Tibial artery (tissue), 4 donors: ENCODE data around the gene ROBO1.

Source experiments
- DNase-seq, 2 donors: peaks; one replicate each; pipeline ENCODE4 v3.0.0-alpha.2; 2019
- H3K27ac ChIP-seq, 2 donors: fragments of 200-600 bp; sonication (generic) in 1 of 2; 1 replicate in 1 of 2; 2 replicates in 1 of 2; pipeline ENCODE4 v1.5.1; 2018 to 2019; ENCODE audit warnings: mild to moderate bottlenecking in 1 of 2
- H3K27me3 ChIP-seq, 2 donors: fragments of 200-600 bp; sonication (generic) in 1 of 2; one replicate each; pipeline versions ENCODE4 v1.5.1 to v1.6.0; 2016 to 2019
- H3K36me3 ChIP-seq, 3 donors: fragments of 200-600 bp; sonication (generic) in 2 of 3; one replicate each; pipeline ENCODE4 v1.5.1; 2016 to 2019; ENCODE audit warnings: mild to moderate bottlenecking in 2 of 3
- H3K4me1 ChIP-seq, 4 donors: fragments of 200-600 bp; sonication (generic) in 2 of 4; 1 replicate in 3 of 4; 2 replicates in 1 of 4; pipeline ENCODE4 v1.5.1; 2016 to 2019
- H3K4me3 ChIP-seq, 2 donors: fragments of 200-600 bp; sonication (generic) in 1 of 2; 1 replicate in 1 of 2; 2 replicates in 1 of 2; pipeline ENCODE4 v1.5.1; 2018 to 2019; ENCODE audit warnings: mild to moderate bottlenecking in 2 of 2
- H3K9me3 ChIP-seq, 3 donors: fragments of 200-600 bp; sonication (generic) in 1 of 3; one replicate each; pipeline ENCODE4 v1.5.1; 2016 to 2019
- CTCF ChIP-seq, 2 experiments: fragments of 200-600 bp in 1 of 2; fragments of 450-650 bp in 1 of 2; IDR thresholded peaks; one replicate each; pipeline ENCODE4 v1.5.1; 2017 to 2019; ENCODE audit warnings: antibody characterized with exemption in 2 of 2, mild to moderate bottlenecking in 1 of 2, moderate library complexity in 1 of 2
- intact Hi-C: fragments of 100-400 bp; cut with DNase I; formaldehyde crosslinking; loops from one replicate; pipeline ENCODE4 v1.15.0; 2023; ENCODE audit warnings: low total_unique reads

ROBO1 gene

GRCh38 chr3:79368403-79368802 is 399.4 kb downstream of the ROBO1 start:
- no peak overlapping the region for H3K4me3 ChIP-seq
- no peak for TF ChIP-seq CTCF (IDR thresholded peaks at IDR 0.05)
- no peaks in the 10 kb centered on the region for H3K9me3 ChIP-seq
- no peaks in the 10 kb centered on the region for H3K27me3 ChIP-seq
- intact Hi-C loops, result no loop called here
- H3K36me3 ChIP-seq, result no peaks in the 10 kb centered on the region
- H3K27ac ChIP-seq, result no peak overlapping the region
- no peaks in the 10 kb centered on the region for H3K4me1 ChIP-seq
- DNase-seq, result no peak

- Histone ChIP-seq H3K36me3 (no peaks in the 10 kb centered on the region), H3K27me3 (no peaks in the 10 kb centered on the region), H3K27ac (no peak overlapping the region), H3K4me3 (no peak overlapping the region), H3K4me1 (no peaks in the 10 kb centered on the region), H3K9me3 (no peaks in the 10 kb centered on the region)
- no peak for TF ChIP-seq CTCF (IDR thresholded peaks at IDR 0.05)
- no peak for DNase-seq
- intact Hi-C loops, result no loop called here
Observed at GRCh38 chr3:79367803-79368202, 400.0 kb downstream of the ROBO1 start.

GRCh38 chr3:79367066-79367465 is 400.7 kb downstream of the ROBO1 start:
- intact Hi-C loops, result no loop called here
- H3K9me3 ChIP-seq, result no peaks in the 10 kb centered on the region
- TF ChIP-seq CTCF (IDR thresholded peaks at IDR 0.05), result no peak
- no peaks in the 10 kb centered on the region for H3K36me3 ChIP-seq
- DNase-seq, result no peak
- no peaks in the 10 kb centered on the region for H3K27me3 ChIP-seq
- peaks cover 0 to under 1% (median 0%) of the 10 kb centered on the region in 4 donors for H3K4me1 ChIP-seq
- H3K27ac ChIP-seq, result no peak overlapping the region
- H3K4me3 ChIP-seq, result no peak overlapping the region

- DNase-seq, result no peak
- Histone ChIP-seq H3K4me1 (peaks cover 0 to 3% (median 0%) of the 10 kb centered on the region in 4 donors), H3K36me3 (no peaks in the 10 kb centered on the region), H3K27ac (no peak overlapping the region), H3K4me3 (no peak overlapping the region), H3K27me3 (no peaks in the 10 kb centered on the region), H3K9me3 (no peaks in the 10 kb centered on the region)
- TF ChIP-seq CTCF (IDR thresholded peaks at IDR 0.05), result no peak
- intact Hi-C loops, result no loop called here
Observed at GRCh38 chr3:79366414-79366813, 401.4 kb downstream of the ROBO1 start.

GRCh38 chr3:79364784-79365183 is 403.0 kb downstream of the ROBO1 start:
- no peak overlapping the region for H3K27ac ChIP-seq
- H3K27me3 ChIP-seq, result no peaks in the 10 kb centered on the region
- no peaks in the 10 kb centered on the region for H3K36me3 ChIP-seq
- intact Hi-C loops, result no loop called here
- H3K4me3 ChIP-seq, result no peak overlapping the region
- no peaks in the 10 kb centered on the region for H3K9me3 ChIP-seq
- H3K4me1 ChIP-seq, result peaks cover 0 to 3% (median 0%) of the 10 kb centered on the region in 4 donors
- no peak for TF ChIP-seq CTCF (IDR thresholded peaks at IDR 0.05)
- no peak for DNase-seq
